HCT116 (cell line): Measurements from ENCODE around the gene CCSER1.

Source experiments
- POLR2A ChIP-seq: IDR thresholded peaks from 2 replicates; pipeline ENCODE4 v1.7.0; 2011; ENCODE audit warnings: borderline replicate concordance; ENCODE audit not compliant: insufficient read depth, insufficient read length; ENCODE audit errors: extremely low read depth
- RAD21 ChIP-seq: IDR thresholded peaks from 2 replicates; pipeline ENCODE4 v1.6.1; 2012; ENCODE audit warnings: low read depth, mild to moderate bottlenecking

DNA sequence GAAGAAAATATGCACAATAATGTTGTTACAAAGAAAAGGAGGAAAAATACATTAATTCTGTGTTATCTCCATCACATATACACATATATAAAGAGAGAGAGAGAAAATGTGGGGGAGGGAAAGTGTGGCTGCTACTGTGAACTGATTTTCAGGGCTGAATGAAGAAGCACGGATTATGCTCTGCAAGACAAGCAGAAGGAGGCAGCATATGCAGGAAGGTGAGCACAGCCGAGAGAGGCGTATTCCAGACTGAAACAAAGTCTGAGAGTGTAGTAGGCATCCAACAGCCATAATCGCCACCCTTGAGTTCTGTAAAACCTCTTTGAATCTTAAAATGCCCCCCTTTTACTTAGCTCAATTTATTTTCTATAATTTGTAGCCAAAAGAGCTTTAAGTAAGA, 1094.8 kb downstream of the CCSER1 start:
- no peak for TF ChIP-seq POLR2A
- TF ChIP-seq RAD21, result no peak
